HepG2 (cell line): ENCODE results near the gene RNPEPL1. TPM values are rescaled to one million over a fixed set of nuclear protein-coding genes. Genes with fewer than 3 reads are reported as not detected.

Source experiments
- AHR ChIP-seq: IDR thresholded peaks from 2 replicates; pipeline ENCODE4 v1.6.1; 2018; ENCODE audit warnings: missing genetic modification reagents, missing compliant biosample characterization
- ATRX ChIP-seq: sonication (generic); formaldehyde crosslinking; IDR thresholded peaks from 2 replicates; pipeline ENCODE4 v1.4.0; 2020; ENCODE audit warnings: missing genetic modification reagents, borderline replicate concordance
- BRF2 ChIP-seq: sonication (generic); formaldehyde crosslinking; IDR thresholded peaks from 2 replicates; pipeline ENCODE4 v1.8.1; 2022; ENCODE audit warnings: mild to moderate bottlenecking, missing genetic modification reagents
- EEA1 ChIP-seq: sonication (generic); formaldehyde crosslinking; IDR thresholded peaks from 2 replicates; pipeline ENCODE4 v1.5.1; 2020; ENCODE audit warnings: mild to moderate bottlenecking, missing genetic modification reagents, borderline replicate concordance
- GATAD1 ChIP-seq: IDR thresholded peaks from 2 replicates; pipeline ENCODE4 v1.6.1; 2016; ENCODE audit warnings: missing genetic modification reagents, missing compliant biosample characterization
- PATZ1 ChIP-seq: sonication (generic); formaldehyde crosslinking; IDR thresholded peaks from 2 replicates; pipeline ENCODE4 v1.4.0; 2020; ENCODE audit warnings: missing genetic modification reagents
- PBX3 ChIP-seq: sonication (generic); formaldehyde crosslinking; IDR thresholded peaks from 2 replicates; pipeline ENCODE4 v1.8.1; 2023; ENCODE audit warnings: missing genetic modification reagents, inconsistent platforms, borderline replicate concordance
- PTBP1 ChIP-seq: fragments of 200-400 bp; formaldehyde crosslinking; IDR thresholded peaks from 2 replicates; pipeline ENCODE4 v1.6.1; 2018; ENCODE audit warnings: low read length, low read depth; ENCODE audit not compliant: poor library complexity, severe bottlenecking
- STAT5B ChIP-seq: sonication (generic); formaldehyde crosslinking; IDR thresholded peaks from 2 replicates; pipeline ENCODE4 v1.4.0; 2020; ENCODE audit warnings: missing genetic modification reagents
- ZMAT3 ChIP-seq: sonication (generic); formaldehyde crosslinking; conservative IDR thresholded peaks from 2 replicates; pipeline ENCODE4 v1.7.0; 2021; ENCODE audit warnings: missing genetic modification reagents
- ZMYM4 ChIP-seq: sonication (generic); formaldehyde crosslinking; IDR thresholded peaks from 2 replicates; pipeline ENCODE4 v1.8.1; 2023; ENCODE audit warnings: mild to moderate bottlenecking, missing genetic modification reagents
- ZNF142 ChIP-seq: sonication (generic); formaldehyde crosslinking; IDR thresholded peaks from 2 replicates; pipeline ENCODE4 v1.4.0; 2020; ENCODE audit warnings: missing genetic modification reagents
- ZNF24 ChIP-seq: fragments of 450-650 bp; IDR thresholded peaks from 2 replicates; pipeline ENCODE4 v1.6.1; 2017; ENCODE audit warnings: antibody characterized with exemption, mild to moderate bottlenecking
- ZNF3 ChIP-seq: IDR thresholded peaks from 2 replicates; pipeline ENCODE4 v1.7.0; 2017; ENCODE audit warnings: inconsistent platforms
- ZNF431 ChIP-seq: sonication (generic); formaldehyde crosslinking; IDR thresholded peaks from 2 replicates; pipeline ENCODE4 v1.9.0; 2022; ENCODE audit warnings: missing genetic modification reagents, low read depth, mild to moderate bottlenecking, borderline replicate concordance
- ZNF558 ChIP-seq: sonication (generic); formaldehyde crosslinking; IDR thresholded peaks from 2 replicates; pipeline ENCODE4 v1.9.0; 2022; ENCODE audit warnings: mild to moderate bottlenecking, missing genetic modification reagents, borderline replicate concordance
- polyA plus RNA-seq, 8 experiments: library from polyadenylated mRNA; depleted of rRNA in 3 of 8; stranded (reverse) in 7 of 8; unstranded in 1 of 8; fragments of >200 nt; fragmentation: Illumina TruSeq in 4 of 8; extraction: Trizol in 4 of 8; gene quantifications; 2 replicates each; pipeline versions ENCODE4 v1.2.1 to v1.2.3, GENCODE V29; 2011 to 2016; ENCODE audit warnings: low read depth in 4 of 8, missing spikeins in 1 of 8, mixed read lengths in 1 of 8; ENCODE audit not compliant: insufficient read depth in 1 of 8
- total RNA-seq, 5 experiments: library from RNA; depleted of rRNA; stranded (reverse); fragments of >200 nt; fragmentation: Illumina TruSeq; extraction: Trizol; gene quantifications; 2 replicates each; pipeline ENCODE4 v1.2.3, GENCODE V29; 2016; ENCODE audit warnings: low read depth in 1 of 5
- TF ChIP-seq, protein P1 (sequence below): sonication (generic); IDR thresholded peaks from 2 replicates; pipeline ENCODE4 v1.6.1; 2016; ENCODE audit warnings: low read depth, borderline replicate concordance

Gene RNPEPL1
- total and polyA plus RNA-seq, 2 of the 13 experiments (the other 11 are each of a cell fraction or from before 2014, with no cell fraction given): 13.0 to 18.0 TPM

DNA sequence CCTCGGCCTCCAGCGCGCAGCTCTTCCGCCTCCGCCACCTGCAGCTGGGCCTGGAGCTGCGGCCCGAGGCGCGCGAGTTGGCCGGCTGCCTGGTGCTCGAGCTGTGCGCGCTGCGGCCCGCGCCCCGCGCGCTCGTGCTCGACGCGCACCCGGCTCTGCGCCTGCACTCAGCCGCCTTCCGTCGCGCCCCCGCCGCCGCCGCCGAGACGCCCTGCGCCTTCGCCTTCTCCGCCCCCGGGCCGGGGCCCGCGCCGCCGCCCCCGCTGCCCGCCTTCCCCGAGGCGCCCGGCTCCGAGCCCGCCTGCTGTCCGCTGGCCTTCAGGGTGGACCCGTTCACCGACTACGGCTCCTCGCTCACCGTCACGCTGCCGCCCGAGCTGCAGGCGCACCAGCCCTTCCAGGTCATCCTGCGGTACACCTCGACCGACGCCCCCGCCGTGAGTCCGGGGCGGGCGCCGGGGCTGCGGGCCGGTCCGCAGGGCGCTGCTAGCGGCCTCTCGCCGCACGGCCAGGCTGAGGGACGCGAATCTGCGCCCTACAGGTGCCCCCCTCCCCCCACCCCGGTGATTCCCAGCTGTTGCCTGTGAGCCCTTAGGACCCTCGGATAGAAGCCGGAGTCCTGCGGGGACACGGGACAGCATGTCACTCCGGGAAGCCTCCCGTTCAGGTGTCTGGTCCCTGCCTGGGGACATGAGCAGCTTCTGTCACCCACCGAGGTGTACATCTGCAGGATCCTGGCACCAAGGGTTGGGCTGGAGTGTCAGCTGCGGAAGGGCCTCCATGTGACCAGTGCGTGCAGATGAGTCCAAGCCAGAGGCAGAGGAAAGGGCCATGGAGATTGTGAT is 616 bp downstream of the RNPEPL1 start (continued):
- no peak for TF ChIP-seq BRF2 (CRISPR knock-in tag)
- TF ChIP-seq ZNF24: no peak
- TF ChIP-seq ZNF3 (CRISPR knock-in tag): no peak
- peak; percentile 64; the same call in 1 of the 2 replicates for TF ChIP-seq ZNF142 (CRISPR knock-in tag)
- TF ChIP-seq STAT5B (CRISPR knock-in tag): no peak
- no peak for TF ChIP-seq EEA1 (CRISPR knock-in tag)
- TF ChIP-seq AHR: no peak
- no peak for TF ChIP-seq ATRX (CRISPR knock-in tag)
- TF ChIP-seq ZNF558: peak; percentile 59; the same call in 1 of the 2 replicates
- TF ChIP-seq PATZ1 (CRISPR knock-in tag): no peak; the same call in 1 of the 2 replicates
- TF ChIP-seq ZNF431 (CRISPR knock-in tag): peak; percentile 86
- no peak for TF ChIP-seq PTBP1
- TF ChIP-seq ZMYM4 (CRISPR knock-in tag): peak; percentile 29; the same call in 1 of the 2 replicates
- TF ChIP-seq GATAD1 (CRISPR knock-in tag): no peak
- no peak for TF ChIP-seq PBX3 (CRISPR knock-in tag)
- no peak for TF ChIP-seq ZMAT3 (CRISPR knock-in tag)
- TF ChIP-seq, protein P1, sequence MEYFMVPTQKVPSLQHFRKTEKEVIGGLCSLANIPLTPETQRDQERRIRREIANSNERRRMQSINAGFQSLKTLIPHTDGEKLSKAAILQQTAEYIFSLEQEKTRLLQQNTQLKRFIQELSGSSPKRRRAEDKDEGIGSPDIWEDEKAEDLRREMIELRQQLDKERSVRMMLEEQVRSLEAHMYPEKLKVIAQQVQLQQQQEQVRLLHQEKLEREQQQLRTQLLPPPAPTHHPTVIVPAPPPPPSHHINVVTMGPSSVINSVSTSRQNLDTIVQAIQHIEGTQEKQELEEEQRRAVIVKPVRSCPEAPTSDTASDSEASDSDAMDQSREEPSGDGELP: peak; percentile 70; the same call in 1 of the 2 replicates
